NCI-H2196 (cell line): ENCODE results near the gene NHSL2.
A peak's percentile ranks its signal among the peaks of the same experiment; 100 is the strongest.
"Not testable (repeated sequence)": the region's sequence is repeated elsewhere in the genome, so short reads cannot be mapped to it uniquely, and the experiment has no call there.

Experiments
- DNase-seq: peaks from one replicate; lab custom pipeline; 2025; ENCODE audit not compliant: unreplicated experiment; lab: John Stamatoyannopoulos, UW

The NHSL2 gene

DNA sequence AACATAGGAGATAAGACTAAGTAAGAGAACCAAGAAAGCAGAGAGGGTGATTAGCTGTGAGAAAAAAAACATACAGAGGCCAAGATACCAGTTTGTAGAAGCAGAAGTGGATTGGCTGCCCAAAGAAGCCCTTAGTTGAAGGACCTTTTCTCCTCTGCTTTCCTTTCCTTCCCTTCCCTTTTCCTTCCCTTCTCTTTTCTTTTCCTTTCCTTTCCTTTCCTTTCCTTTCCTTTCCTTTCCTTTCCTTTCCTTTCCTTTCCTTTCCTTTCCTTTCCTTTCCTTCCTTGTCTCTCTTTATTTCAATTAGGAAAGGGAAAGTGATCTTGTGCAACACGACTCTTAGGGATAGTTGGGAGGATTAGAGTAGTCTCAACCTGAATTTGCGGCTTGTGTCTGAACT is 128.2 kb downstream of the NHSL2 start:
- no peak for DNase-seq

DNA sequence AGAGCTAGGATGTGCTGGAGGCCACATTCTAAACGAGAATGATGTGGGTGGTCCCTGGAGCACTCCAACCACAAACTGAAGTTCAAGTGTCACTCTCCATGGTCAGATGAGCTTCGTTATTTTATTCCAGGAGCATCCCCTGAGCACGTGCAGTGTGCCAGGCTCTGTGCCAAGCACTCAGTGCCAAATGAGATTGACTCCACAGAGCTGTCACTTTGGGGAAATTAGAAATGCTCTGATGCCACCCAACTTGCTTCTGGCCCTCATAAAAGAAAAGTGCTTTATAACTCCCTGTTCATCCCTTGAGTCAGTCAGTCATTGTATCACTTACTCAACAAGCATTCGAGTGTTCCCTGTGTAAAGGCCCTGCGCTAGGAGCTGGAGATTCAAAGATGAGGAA is 129.9 kb downstream of the NHSL2 start:
- no peak for DNase-seq

DNA sequence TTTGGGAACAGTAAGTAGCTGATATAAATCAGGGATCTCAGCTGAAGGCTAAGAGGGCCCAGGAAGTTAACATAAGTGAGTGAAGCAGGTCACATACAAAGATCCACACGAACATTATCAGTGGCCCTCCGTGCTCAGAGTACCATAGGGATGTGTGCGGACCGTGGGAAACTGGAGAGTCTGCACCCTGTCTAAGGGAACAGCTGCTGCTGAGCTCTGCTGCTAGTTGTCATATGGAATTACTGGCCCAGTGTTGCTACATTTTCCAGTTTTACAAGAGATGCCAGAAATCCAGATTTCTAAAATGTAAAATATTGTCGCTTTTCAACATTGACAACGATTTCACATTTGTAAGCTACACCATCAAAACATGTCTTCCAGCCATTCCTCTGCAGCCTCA is 130.5 kb downstream of the NHSL2 start:
- no peak for DNase-seq

DNA sequence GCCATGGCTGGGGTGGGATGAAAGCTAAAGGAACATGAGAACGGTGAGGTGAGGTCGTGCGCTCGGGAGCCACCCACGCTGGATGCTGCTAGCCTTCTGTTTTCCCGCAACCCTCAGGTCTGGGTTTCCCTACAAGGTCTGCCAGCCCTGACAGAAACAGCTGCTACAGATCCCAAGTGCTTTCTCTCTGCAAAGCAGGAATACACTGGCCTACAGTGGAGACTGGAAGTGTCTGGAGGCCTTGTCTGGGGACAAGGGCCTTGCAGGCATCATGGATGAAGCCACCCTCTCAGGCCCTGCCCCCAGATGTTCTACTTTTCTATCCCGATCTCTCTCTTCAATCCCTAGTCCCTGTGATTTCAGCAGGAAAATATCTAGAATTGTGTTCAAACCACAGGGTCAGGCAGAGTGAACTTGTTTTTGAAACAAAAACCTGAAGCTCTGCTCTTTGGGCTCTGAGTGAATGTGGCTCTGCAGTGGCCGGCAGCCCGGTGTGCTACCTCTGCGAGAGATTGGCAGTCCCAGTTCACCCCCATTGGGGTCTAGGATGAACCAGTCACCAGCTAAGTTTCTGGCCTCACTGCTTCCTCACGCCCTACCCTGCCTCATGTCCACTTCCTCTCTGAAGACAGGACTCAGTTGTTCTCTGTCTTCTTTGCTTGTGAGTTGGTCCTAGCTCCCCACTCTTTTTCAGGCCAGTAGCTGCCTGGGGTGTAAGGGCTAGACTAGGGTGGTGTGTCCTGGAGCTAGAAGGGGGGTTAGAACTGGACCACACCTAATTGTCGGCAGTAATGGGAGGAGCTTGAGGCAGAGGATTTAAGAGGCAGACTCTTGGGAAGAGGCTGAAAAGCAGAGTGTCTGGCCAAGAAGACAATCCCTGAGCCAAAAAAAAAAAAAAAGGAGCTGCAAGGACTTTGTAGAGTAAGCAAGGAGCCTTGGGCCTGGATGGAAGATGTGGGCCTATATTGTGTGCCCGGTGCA is 131.5 kb downstream of the NHSL2 start:
- DNase-seq: no peak

DNA sequence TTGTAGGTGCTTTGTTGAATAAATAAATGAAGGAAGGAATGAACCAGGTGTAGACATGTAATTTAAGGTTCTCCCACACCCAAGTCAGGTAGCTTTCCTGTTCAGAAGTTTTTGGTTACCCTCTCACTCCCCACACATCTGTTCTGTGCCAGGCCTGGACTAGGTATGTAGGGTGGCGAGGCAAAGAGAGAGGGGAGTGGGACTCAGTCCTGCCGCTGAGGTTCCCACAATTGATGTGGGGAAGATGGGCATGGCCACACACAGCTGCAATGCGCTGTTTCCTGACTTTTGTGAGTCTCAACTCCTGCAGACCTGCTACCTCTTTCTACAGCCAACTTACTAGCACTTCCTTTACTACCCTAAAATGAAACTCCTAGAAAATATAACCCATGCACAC is 132.2 kb downstream of the NHSL2 start:
- no peak for DNase-seq

DNA sequence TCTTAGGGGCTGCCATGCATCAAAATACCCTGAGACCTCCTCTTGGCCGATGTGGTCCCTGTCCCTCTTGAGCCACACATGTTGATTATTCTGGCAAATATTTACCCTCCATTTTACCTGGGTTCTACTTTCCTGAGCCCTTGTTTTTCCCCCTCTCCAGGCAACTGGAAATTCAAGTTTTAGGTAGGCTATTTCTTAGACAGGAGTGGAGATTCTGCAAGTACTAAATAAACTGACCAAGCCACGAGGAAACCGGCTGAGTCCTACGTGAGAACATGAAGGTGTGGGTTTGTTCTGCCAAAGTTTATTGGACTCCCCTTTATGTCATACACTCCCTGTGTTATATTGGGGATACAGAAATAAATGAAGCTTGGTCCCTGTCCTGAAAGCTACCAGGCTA is 133.0 kb downstream of the NHSL2 start:
- no peak for DNase-seq

DNA sequence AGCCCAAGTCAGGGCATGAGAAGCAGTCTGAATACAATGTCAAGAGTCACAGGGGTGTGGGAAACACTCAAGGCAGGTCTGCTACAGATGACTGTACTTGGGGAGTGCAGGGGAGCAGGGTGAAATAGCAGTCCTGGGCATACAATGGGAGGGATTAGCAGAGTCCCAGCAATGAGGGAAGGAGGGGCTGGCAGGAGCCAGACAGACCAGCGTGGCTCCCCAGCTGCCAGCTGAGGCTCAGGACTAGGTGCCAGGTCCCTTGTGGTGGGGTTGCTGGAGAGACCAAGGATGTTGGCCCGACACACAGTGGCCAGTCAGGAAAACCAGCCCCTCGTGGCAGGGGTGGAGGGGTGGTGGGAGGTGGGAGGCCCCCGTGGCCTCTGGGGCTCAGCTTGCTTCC is 134.5 kb downstream of the NHSL2 start:
- no peak for DNase-seq

DNA sequence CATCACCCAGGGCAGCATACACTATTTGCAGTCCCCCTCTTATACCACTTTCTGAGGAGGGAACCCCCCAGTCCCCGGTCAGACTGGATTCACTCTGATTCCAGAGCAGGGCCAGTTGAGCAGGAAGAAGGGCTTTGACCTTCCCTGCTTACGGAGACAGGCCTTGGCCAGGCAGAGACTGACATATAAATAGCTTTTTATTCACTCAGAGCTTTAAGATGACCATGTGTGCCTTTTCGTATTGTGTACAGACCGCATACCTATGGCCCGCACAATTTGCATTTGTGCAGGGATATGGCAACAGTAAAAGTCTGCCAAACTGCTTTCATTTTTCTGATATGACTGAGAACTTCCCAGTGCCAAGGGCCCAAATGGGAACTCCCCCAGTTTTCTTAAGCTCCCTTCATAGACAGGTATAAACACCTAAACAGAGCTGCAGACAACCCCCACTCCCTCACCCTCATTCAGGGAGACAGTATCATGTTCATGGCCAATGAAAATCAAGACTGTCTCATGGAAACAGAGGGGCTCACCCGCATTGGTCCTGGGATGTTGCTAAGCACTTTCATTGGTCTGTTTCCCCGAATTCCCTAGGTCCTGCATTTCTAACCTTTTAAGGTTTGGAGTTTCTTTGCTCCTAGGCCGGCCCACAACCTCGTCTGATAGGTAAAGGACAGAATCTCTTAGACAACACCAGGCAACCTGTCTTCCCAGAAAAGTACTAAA is 135.1 kb downstream of the NHSL2 start:
- DNase-seq: peak; percentile 2

DNA sequence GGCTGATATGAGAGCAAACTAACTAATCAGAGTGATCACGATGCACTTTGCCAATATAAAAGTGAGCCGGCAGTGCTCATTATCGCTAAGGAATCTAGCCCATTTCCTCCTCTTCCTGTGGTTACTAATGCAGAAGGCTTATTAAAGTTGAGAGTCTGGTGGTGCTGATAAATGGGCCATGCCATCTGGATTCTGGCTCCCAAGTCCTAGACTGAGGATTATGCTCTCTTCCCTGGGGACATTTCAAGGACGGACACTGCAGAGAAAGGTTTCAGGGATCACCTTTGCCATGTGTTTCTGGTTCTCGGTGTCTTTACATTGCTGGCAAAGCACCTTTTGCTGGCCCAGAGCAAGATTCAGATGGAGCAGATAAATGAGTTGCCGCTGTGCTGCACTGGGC is 135.8 kb downstream of the NHSL2 start:
- no peak for DNase-seq

DNA sequence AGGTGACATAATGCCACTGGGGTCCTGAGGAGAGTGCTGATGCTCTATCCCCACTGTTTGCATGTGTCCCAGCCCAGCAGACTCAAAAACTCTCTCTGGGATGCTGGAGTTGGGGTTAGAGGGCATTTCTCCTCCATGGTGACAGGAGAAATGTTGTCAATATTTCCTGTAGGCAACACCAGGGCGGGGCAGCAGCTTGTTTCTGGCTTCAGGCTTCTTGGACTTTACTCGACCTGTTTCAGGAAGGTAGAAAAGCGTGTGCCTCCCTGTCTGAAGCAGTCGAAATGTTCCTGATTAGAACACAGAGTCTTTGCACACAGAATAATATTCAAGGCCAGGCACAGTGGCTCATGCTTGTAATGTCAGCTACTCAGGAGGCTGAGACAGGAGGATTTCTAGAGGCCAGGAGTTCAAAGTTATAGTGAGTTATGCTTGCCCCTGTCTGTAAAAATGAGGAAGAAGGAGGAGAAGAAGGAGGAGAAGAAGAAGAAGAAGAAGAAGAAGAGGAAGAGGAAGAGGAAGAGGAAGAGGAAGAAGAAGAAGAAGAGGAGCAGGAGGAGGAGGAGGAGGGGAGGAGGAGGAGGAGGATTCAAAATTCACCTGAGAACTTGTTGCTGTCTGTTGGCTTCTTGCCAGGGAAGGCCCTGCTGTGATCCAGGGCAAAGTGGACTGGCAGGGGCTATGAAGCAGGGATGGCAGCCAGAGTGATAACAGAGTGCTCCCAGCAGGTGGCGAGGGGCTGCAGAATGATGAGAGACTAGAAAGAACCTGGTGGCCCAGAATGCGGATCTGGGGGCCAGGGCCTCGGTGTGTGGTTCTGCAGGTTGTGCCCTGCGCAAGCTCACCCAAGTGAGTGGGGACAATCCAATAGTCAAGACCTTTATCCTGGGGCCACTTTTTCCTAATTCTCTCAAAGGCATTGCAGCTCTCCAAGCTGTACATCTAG is 138.1 kb downstream of the NHSL2 start:
- no peak for DNase-seq

DNA sequence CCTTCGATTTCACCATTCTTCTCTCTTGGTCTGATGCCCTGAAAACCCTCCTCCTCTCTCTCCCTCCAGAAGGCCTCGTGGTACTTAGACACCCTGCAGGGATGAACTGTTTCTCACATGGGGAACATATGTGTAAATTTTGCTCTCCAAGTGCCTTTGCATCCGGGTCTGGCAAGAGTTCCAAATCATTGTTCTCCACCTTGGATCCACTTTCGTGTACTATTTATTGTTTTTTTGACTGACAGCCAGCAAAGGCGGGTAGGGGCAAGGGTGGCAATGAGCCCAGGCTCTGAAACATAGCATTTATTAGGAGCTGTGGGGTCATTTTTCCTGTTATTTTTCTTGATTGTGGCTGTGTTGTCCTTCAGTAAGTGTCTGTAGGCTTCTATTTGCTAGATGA is 139.4 kb downstream of the NHSL2 start:
- no peak for DNase-seq

DNA sequence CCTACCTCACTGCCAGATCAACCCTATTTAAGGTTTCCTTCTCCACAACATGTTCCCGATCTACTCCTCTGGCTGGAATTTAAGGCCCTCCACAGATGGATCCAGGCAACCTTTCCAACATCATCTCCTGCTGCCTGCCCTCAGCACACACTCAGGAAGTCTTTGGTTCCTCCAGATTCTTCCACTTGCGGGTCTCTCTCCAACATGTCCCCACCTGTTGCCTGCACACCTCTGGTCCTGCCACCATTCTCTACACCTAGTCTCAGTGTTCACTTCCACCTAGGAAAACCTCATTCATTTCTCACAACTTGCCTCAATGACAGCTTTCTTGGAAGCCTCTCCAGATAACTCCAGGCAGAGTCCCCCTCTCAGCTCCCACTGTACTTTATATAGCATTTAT is 140.9 kb downstream of the NHSL2 start:
- DNase-seq: no peak

DNA sequence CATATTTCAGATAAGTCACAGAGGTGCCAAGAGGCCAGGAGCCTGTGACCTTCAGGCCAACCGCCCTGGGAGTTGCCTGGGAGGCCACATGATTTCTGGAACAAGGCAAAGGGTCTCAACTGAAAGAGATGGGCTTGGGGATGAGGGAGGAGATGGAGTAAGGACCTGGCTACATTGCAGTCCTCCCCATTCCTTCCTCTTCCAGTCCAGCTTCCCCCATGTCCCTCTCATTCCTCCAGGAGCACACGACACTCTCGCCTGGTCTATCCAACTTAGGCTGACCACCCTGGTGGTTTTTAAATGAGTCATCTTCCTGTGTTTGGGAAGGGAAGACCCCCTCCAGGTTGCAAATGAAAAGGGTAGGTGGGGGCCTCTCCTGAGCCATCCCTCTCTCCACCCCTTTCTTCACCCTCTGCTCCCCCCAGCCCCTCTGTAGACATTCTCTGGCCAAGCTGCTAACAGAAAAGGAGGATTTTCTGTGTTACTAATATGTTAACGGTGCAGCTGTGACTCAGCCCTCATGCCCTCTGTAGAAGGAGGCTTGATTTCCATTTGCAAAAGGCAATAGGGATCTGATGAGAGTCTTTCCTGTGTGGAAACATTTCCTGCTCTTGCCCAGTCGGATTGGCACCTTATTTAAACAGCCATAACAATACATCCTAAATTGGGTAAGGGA is 141.9 kb downstream of the NHSL2 start:
- no peak for DNase-seq

DNA sequence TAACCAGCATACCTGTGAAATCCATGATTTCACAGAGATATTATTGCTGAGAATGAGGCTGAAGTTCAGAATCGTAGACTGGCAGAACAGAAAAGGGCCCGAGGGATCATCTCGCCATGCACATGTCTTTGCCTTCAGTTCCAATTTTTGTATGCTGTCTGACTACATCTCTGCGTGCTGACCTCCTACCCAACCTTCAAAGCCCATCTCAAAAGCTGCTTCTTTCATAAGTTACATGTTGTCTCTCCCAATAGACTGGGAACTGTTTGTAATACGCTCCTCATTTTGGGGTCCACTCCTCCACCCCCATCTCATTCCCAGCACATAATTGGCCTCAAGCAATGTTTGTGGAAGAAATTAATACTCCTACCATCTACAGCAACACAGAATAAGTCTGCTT is 142.9 kb downstream of the NHSL2 start:
- no peak for DNase-seq

DNA sequence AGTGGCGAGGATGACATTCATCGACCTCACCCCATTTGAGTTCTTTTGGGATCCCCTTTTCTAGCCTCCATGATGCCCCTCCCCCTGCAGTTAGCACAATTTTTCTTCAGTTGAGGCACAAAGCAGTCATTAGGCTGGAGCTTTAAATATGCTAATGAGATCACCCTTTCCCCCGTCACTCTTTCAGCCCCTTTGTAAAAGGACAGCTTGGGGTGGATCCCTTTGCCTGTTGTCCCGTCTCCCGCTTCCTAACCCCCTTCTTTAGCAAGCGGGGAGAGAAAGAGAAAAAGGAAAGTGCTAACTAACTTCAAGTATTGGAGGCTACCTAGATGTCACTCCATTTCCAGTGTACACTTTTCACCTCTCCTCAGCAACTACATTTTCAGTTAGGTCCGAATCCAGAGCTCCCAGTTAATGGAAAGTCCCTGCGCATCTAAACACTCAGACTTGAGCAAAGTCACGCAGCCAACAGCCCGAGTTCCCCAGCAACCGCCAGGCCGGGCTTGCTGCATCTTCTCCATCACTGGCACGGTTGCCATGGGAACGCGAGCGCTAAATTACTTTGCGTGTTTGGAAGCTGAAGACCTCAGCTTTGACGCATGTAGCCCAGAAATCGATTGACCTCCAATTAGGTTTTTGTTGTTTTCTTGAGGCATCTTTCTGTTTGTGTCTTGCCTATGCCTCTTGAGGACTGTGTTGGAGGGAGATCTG is 144.3 kb downstream of the NHSL2 start:
- DNase-seq: no peak

DNA sequence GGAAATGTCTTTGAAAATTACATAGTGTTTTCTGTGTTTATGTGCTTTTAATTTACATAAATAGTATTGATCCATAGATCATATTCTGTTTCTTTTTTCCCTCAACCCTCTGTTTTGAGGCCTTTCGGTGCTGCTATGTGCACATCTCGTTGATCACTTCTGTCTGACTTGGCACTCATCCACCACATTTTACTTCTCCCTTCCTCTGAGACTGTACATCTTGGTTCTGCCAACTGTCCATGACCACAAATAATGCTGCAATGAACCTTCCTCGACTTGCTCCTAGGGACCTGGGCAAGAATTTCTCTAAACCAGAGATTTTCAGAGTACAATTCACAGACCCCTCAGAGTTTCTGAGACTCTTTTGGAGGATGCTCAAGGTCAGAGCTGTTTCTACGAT is 146.7 kb downstream of the NHSL2 start:
- no peak for DNase-seq

DNA sequence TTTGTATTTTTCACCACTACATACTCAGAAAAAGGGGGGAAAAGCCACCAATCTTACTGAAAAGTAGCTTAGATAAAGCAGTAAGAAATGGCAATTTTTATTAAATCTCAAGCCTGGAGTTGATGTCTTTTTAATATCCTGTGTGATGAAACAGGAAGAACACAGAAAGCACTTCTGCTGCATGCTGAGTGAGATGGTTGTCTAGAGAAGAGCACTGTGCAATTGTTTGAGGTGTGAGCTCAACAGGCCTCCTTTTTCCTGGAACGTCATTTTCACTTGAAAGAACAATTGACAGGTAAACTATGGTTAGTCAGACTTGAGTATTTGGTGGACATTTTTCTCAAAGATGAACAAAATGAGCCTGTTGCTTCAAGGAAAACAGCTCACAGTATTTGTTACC is 147.2 kb downstream of the NHSL2 start:
- DNase-seq: no peak

DNA sequence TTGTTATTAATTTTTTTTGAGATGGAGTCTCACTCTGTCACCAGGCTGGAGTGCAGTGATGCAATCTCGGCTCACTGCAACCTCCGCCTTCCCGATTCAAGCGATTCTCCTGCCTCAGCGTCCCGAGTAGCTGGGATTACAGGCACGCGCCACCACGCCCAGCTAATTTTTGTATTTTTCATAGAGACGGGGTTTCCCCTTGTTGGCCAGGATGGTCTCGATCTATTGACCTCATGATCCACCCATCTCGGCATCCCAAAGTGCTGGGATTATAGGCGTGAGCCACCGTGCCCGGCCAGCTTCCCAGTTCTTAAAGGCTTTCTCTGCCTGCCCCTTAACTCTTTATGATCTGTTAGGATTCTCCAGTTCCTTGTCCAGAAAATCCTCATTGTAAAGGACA is 147.7 kb downstream of the NHSL2 start:
- not testable (repeated sequence) for DNase-seq

DNA sequence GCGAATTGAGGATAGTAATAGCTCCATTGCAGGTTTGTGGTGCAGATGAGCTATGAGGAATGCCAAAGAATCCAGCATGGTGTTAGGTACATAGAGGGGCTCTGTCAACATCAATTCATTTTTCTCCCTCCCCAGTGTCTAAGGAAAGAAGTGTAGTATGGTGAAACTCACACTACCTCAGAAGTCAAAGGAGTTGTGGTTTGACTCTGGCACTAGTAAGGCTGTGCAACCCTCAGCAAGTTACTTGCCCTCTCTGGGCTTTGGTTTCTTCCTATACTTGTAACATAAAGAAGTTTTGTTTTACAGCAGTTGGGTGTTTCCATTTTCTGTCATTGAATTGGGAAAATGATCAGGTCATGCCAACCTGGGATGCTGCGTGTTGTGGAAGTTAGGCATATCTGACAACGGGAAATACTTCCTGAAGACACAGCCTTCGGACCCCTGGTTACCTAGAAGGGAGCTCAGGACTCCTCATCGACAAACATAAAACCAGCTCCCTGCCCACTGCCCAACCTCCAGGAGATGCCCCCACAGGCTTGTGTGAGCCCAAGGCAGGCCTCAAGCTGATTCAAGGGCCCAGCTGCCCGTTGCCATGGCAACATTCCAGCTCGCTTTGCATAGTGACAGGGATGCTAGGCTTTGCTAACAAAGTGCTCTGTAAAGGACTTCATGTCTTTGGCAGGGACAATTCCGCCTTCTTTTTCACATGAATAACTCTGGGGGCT is 149.7 kb downstream of the NHSL2 start:
- DNase-seq: peak; percentile 16
